Activated CD4-positive, CD25-positive, alpha-beta regulatory T cell (primary cell): ENCODE data around the gene ZFP57.

Experiments used
- DNase-seq, 4 experiments: peaks; one replicate each; lab custom pipeline; 2025; lab: John Stamatoyannopoulos, UW

The ZFP57 gene

GRCh38 chr6:29680904-29681303 lies at the start of gene ZFP57:
Gene ZFP57, minus strand, starts transcription at chr6:29681152. Its CDS starts 4,149 bp downstream, at chr6:29677003.
- DNase-seq: no peak

GRCh38 chr6:29730575-29731126 lies 49.7 kb upstream of the ZFP57 start:
- DNase-seq: no peak

DNA sequence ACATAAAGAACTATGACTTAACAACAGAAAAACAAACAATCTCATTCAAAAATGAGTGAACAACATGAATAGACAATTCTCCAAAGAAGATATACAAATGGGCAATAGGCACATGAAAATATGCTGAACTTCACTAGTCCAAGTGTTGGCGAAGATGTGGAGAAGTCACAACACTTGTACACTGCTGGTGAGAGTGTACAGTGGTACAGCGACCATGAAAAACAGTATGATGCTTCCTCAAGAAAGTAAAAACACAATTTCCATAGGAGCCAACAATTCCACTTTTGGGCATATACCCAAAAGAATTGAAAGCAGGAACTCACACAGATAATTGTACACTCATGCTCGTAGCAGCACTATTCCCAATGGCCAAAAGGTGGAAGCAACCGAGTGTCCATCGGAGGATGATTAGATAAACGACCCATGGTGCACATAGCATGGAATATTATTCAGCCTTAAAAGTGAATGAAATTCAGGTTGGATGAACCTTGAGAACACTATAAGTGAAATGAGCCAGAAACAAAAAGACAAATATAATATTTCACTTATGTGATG lies 48.9 kb upstream of the ZFP57 start:
- no peak for DNase-seq

- DNase-seq: no peak
Observed at GRCh38 chr6:29728875-29729270, 47.9 kb upstream of the ZFP57 start.

DNA sequence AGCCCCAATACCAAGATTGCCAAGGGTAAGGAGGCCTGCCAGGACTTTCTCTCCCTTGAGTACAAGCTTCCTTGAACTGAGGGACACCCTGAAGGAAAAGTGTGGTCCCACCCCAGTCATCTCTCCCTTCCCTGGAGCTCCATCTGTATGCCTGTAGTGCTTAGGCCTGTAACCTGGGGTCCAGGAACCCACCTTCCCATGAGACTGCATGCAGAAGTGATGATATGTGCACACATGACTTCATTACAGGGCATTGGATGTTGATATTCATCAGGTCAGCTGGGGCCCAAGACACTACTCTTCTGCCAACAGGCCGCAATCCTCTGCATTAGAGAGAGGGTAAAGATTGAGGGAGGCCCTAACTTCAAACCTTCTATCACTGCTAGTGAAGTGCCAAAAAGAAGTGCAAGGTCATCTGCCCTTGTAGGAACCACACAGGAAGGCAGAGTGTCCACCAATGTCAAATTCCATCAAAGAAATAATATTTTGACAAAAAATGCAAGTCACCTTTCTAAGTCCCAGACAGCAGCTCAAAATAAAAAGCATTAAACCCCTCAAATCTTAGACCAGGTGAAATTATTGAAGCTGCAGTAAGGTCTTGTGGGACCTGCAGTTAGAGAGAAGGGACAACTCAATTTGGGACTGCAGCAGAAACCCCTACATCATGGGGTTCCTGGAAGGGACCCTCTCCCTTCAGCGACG lies 47.4 kb upstream of the ZFP57 start:
- no peak for DNase-seq

- no peak for DNase-seq
Observed at GRCh38 chr6:29727637-29728036, 46.7 kb upstream of the ZFP57 start.

DNA sequence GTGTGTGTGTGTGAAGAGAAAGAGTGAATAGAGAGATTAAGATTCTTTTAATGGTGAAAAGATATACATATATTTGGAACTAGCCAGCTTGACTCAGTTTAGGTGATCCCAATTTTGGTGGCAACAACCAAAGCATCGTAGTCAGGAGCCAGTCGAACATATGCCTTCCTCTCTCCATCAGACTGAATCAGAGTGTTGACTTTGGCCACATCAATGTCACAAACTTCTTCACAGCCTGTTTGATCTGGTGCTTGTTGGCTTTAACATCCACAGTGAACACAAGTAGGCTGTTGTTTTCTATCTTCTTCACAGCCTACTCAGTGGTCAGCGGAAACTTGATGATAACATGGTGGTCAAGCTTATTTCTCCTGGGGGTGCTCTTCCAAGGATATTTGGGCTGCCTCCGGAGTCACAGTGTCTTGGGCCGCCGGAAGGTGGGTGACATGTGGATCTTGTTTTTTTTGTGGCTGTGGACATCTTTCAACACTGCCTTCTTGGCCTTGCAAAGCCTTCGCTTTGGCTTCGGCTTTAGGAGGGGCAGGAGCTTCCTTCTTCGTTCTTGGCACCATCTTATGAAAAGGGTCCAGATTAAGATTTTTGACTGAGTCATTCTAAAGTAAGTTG lies 45.7 kb upstream of the ZFP57 start:
- DNase-seq: no peak

- no peak for DNase-seq
Observed at GRCh38 chr6:29726001-29726400, 45.0 kb upstream of the ZFP57 start.

- no peak for DNase-seq
Observed at GRCh38 chr6:29724937-29725869, 44.3 kb upstream of the ZFP57 start.

GRCh38 chr6:29723666-29724588 lies 43.0 kb upstream of the ZFP57 start:
- DNase-seq: peak; percentile 49 to 67 (median 60)

- peak; percentile 48 to 67 (median 60) for DNase-seq
Observed at GRCh38 chr6:29723262-29723665, 42.3 kb upstream of the ZFP57 start, which contains the start of gene HLA-F. Gene HLA-F, plus strand, starts transcription at chr6:29723434. Its CDS starts 30 bp downstream, at chr6:29723464.

GRCh38 chr6:29720863-29721262 lies 39.9 kb upstream of the ZFP57 start:
- DNase-seq: no peak

- no peak for DNase-seq
Observed at GRCh38 chr6:29710281-29710941, 29.5 kb upstream of the ZFP57 start.

GRCh38 chr6:29709188-29709587 lies 28.2 kb upstream of the ZFP57 start:
- DNase-seq: no peak

GRCh38 chr6:29708432-29709179 lies 27.7 kb upstream of the ZFP57 start:
- DNase-seq: peak in 2 of 4 experiments; percentile 23 to 30

DNA sequence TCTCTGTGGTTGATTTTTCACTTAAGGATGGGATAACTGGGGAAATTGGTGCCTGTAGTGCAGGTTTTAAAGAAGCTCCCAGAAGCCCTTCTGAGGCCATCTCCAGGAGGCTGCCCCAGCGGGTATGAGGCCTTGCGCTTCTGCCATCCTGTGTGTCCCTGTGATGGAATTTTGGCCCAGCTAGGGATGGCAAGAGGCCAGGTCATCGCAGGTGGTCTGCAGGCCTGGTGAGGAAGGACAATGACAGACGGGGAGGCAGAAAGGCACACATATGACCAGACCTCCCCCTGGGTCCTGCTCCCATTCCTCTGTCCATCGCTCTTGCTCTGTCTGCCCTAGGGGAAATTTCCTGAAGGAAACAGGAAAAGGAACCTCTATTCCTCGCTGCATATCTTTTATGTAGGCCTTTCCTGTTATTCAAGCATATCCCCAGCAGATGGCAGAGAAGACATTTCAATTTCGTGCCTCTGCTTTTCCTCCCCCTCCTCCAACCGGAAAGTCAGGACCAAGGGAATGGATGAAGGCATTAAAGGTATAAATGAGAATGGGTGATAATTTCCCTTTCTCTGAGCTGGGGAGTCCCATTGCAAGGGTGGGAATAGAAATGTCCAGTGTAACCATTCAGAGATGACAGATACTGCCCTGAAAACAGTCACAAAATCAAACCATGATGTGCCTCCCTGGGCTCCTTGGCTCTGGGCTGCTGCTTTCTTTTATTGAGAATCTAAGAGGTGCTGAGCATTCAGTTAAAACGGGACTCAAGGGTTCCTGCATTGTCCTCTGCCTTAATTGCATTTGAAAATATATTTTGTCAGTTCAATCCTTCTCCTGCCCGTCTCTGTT lies 24.7 kb upstream of the ZFP57 start:
- DNase-seq: no peak

- DNase-seq: peak; percentile 52 to 79 (median 70)
Observed at GRCh38 chr6:29702519-29703103, 21.7 kb upstream of the ZFP57 start.
